CD14-positive monocyte (primary cell): ENCODE results near the gene BTG3. TPM values are rescaled to one million over a fixed set of nuclear protein-coding genes. Genes with fewer than 3 reads are reported as not detected.

Experiments used
- DNase-seq, 3 donors: peaks; one replicate each; pipeline ENCODE4 v3.0.0-alpha.2; 2011 to 2022
- H2AFZ ChIP-seq: 2 replicates; pipeline ENCODE4 v1.6.0; 2012; ENCODE audit warnings: mild to moderate bottlenecking, low read depth, low read length, inconsistent platforms; ENCODE audit not compliant: insufficient read depth, poor library complexity, severe bottlenecking
- H3K27ac ChIP-seq, 2 donors: 1 replicate in 1 of 2; 2 replicates in 1 of 2; pipeline ENCODE4 v1.5.1; 2012 to 2013; ENCODE audit warnings: low read length in 2 of 2, control low read depth in 1 of 2, inconsistent platforms in 1 of 2, low read depth in 1 of 2, mild to moderate bottlenecking in 1 of 2
- H3K27me3 ChIP-seq, 2 donors: one replicate each; pipeline versions ENCODE4 v1.6.0 to v1.6.1; 2011 to 2013; ENCODE audit warnings: low read length in 2 of 2; ENCODE audit not compliant: control insufficient read depth in 2 of 2, insufficient read depth in 2 of 2
- H3K36me3 ChIP-seq, 2 donors: replicated peaks in 1 of 2; 1 replicate in 1 of 2; 2 replicates in 1 of 2; pipeline versions ENCODE4 v1.5.1 to v1.6.1; 2012 to 2013; ENCODE audit warnings: low read length in 2 of 2, control low read depth in 1 of 2, inconsistent platforms in 1 of 2, mild to moderate bottlenecking in 1 of 2; ENCODE audit not compliant: insufficient read depth in 2 of 2, control insufficient read depth in 1 of 2
- H3K4me1 ChIP-seq, 2 donors: 1 replicate in 1 of 2; 2 replicates in 1 of 2; pipeline versions ENCODE4 v1.5.1 to v1.6.1; 2012 to 2013; ENCODE audit warnings: low read length in 2 of 2, control low read depth in 1 of 2, inconsistent platforms in 1 of 2, mild to moderate bottlenecking in 1 of 2, moderate library complexity in 1 of 2; ENCODE audit not compliant: insufficient read depth in 2 of 2, control insufficient read depth in 1 of 2
- H3K4me2 ChIP-seq: replicated peaks from 2 replicates; pipeline ENCODE3; 2012; ENCODE audit warnings: low read length, moderate library complexity, mild to moderate bottlenecking; ENCODE audit not compliant: poor library complexity, severe bottlenecking; ENCODE audit errors: extremely low read depth
- H3K4me3 ChIP-seq, 3 experiments: fragments of 200-600 bp in 1 of 3; sonication (generic) in 1 of 3; replicated peaks in 1 of 3; 1 replicate in 2 of 3; 2 replicates in 1 of 3; pipeline ENCODE4 v1.5.1; 2011 to 2013; ENCODE audit warnings: low read length in 3 of 3, mild to moderate bottlenecking in 3 of 3, control low read depth in 2 of 3, low read depth in 2 of 3, inconsistent platforms in 1 of 3, moderate library complexity in 1 of 3
- H3K79me2 ChIP-seq: 2 replicates; pipeline ENCODE4 v1.6.0; 2012; ENCODE audit warnings: mild to moderate bottlenecking, control low read depth, inconsistent platforms, low read length, moderate library complexity; ENCODE audit not compliant: insufficient read depth
- H3K9ac ChIP-seq: 2 replicates; pipeline ENCODE4 v1.6.0; 2017; ENCODE audit warnings: low read length, mild to moderate bottlenecking; ENCODE audit not compliant: insufficient read depth, poor library complexity, severe bottlenecking
- H3K9me3 ChIP-seq, 2 donors: replicated peaks in 1 of 2; 1 replicate in 1 of 2; 2 replicates in 1 of 2; pipeline versions ENCODE4 v1.5.1 to v1.6.1; 2012 to 2013; ENCODE audit warnings: low read length in 2 of 2, control low read depth in 1 of 2; ENCODE audit not compliant: control insufficient read depth in 1 of 2, insufficient read depth in 1 of 2
- H4K20me1 ChIP-seq: 2 replicates; pipeline ENCODE4 v1.6.0; 2012; ENCODE audit warnings: mild to moderate bottlenecking, low read length, control low read depth, moderate library complexity; ENCODE audit not compliant: insufficient read depth
- H3K27ac Mint-ChIP-seq, 7 donors: one replicate each; pipeline ENCODE4 v1.8.0; 2020; ENCODE audit warnings: mild to moderate bottlenecking in 7 of 7, mixed read lengths in 7 of 7, moderate library complexity in 6 of 7, inconsistent platforms in 2 of 7
- H3K27me3 Mint-ChIP-seq, 3 donors: one replicate each; pipeline ENCODE4 v1.8.0; 2021 to 2022; ENCODE audit warnings: low read depth in 3 of 3, mild to moderate bottlenecking in 3 of 3, mixed read lengths in 3 of 3, moderate library complexity in 3 of 3, inconsistent platforms in 1 of 3
- H3K36me3 Mint-ChIP-seq, 2 donors: one replicate each; pipeline ENCODE4 v1.8.0; 2020; ENCODE audit warnings: mixed read lengths in 2 of 2, inconsistent platforms in 1 of 2, mild to moderate bottlenecking in 1 of 2
- H3K4me1 Mint-ChIP-seq: one replicate; pipeline ENCODE4 v1.8.0; 2020; ENCODE audit warnings: mild to moderate bottlenecking, mixed read lengths
- H3K4me3 Mint-ChIP-seq, 2 donors: one replicate each; pipeline ENCODE4 v1.8.0; 2020; ENCODE audit warnings: mild to moderate bottlenecking in 2 of 2, mixed read lengths in 2 of 2, moderate library complexity in 1 of 2
- H3K9me3 Mint-ChIP-seq, 7 donors: one replicate each; pipeline ENCODE4 v1.8.0; 2020 to 2022; ENCODE audit warnings: mixed read lengths in 7 of 7, mild to moderate bottlenecking in 6 of 7, moderate library complexity in 6 of 7, inconsistent platforms in 2 of 7
- WGBS: methylation state at CpG from one replicate; pipeline ENCODE4 v1.1.5; 2013; ENCODE audit warnings: missing lambda C conversion rate; ENCODE audit not compliant: insufficient coverage; 5-methylcytosine and 5-hydroxymethylcytosine counted together
- intact Hi-C, 2 donors: fragments of 100-400 bp; cut with micrococcal nuclease; formaldehyde crosslinking; loops; one replicate each; pipeline versions ENCODE4 v1.15.0 to v1.15.1; 2023
- polyA plus RNA-seq, 3 donors: library from polyadenylated mRNA; depleted of rRNA in 1 of 3; unstranded in 2 of 3; stranded (reverse) in 1 of 3; fragments of 300-500 nt in 2 of 3; fragments of >200 nt in 1 of 3; fragmentation: Illumina TruSeq in 2 of 3; gene quantifications; 1 replicate in 2 of 3; 2 replicates in 1 of 3; pipeline ENCODE4 v1.2.3, GENCODE V29; 2012 to 2021
- TF ChIP-seq, protein P1 (sequence below): fragments of 200-600 bp; IDR thresholded peaks from one replicate; pipeline ENCODE4 v1.8.0; 2022; ENCODE audit warnings: antibody characterized with exemption, mild to moderate bottlenecking

Gene BTG3
- polyA plus RNA-seq, 3 donors = 1.9 to 10.4 (median 2.0) TPM

DNA sequence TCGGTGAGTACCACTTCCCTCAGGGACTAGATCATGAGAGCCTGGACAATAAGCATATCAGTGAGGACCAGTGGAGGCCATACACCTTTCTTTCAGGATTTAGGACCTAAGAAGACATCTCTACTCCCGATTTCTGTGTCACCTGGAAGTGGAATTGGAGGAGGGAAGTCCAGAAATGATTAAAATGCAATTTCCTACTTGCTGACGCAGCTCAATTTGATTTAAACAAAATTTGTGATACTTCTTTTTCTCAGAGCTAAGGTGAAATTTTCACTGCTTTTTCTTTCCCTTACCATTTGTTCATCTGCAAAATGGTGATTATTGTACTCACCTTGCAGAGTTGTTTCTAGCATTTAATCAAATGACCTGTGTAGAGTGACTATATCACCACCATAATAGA, 38.8 kb upstream of the BTG3 start:
- Histone ChIP-seq H3K27me3 (no peaks in the 10 kb centered on the region), H2AFZ (no peak overlapping the region), H3K36me3 (no peaks in the 10 kb centered on the region), H3K4me2 (no peak overlapping the region), H3K4me1 (no peaks in the 10 kb centered on the region), H3K9me3 (no peaks in the 10 kb centered on the region), H3K79me2 (no peaks in the 10 kb centered on the region), H4K20me1 (no peaks in the 10 kb centered on the region), H3K4me3 (no peak overlapping the region), H3K27ac (no peak overlapping the region), H3K9ac (no peak overlapping the region)
- Mint-ChIP-seq H3K4me3 (no peak overlapping the region), H3K27ac (no peak overlapping the region), H3K27me3 (no peaks in the 10 kb centered on the region), H3K36me3 (no peaks in the 10 kb centered on the region), H3K4me1 (no peaks in the 10 kb centered on the region), H3K9me3 (peaks cover 0 to 7% (median 2%) of the 10 kb centered on the region in 7 donors)
- no peak for DNase-seq
- intact Hi-C loops = no loop called here
- TF ChIP-seq, protein P1, sequence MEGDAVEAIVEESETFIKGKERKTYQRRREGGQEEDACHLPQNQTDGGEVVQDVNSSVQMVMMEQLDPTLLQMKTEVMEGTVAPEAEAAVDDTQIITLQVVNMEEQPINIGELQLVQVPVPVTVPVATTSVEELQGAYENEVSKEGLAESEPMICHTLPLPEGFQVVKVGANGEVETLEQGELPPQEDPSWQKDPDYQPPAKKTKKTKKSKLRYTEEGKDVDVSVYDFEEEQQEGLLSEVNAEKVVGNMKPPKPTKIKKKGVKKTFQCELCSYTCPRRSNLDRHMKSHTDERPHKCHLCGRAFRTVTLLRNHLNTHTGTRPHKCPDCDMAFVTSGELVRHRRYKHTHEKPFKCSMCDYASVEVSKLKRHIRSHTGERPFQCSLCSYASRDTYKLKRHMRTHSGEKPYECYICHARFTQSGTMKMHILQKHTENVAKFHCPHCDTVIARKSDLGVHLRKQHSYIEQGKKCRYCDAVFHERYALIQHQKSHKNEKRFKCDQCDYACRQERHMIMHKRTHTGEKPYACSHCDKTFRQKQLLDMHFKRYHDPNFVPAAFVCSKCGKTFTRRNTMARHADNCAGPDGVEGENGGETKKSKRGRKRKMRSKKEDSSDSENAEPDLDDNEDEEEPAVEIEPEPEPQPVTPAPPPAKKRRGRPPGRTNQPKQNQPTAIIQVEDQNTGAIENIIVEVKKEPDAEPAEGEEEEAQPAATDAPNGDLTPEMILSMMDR = no peak
- 100% methylated on average over 1 of the region's 3 CpGs for WGBS

DNA sequence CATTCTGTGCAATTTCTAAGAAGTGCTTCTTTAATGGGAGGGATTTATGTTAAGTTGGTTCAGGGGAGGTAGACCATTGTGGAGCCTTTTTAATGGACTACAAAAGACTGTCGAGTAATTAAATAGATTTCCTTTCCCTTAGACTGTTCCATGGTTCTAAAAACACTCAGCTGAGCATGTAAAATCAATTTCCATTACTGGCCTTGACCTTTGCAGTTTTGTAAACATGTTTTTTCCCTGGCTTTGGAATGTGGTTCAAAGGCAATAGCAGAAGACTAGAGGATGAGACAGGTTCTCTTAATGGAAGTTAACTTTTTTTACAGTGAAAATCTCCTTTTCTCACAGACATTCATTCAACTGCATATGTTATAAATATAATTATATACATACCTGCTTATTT, 37.6 kb upstream of the BTG3 start:
- Histone ChIP-seq H3K36me3 (no peaks in the 10 kb centered on the region), H4K20me1 (no peaks in the 10 kb centered on the region), H3K4me1 (no peaks in the 10 kb centered on the region), H3K9me3 (no peaks in the 10 kb centered on the region), H3K27me3 (no peaks in the 10 kb centered on the region), H3K4me3 (no peak overlapping the region), H2AFZ (no peak overlapping the region), H3K79me2 (no peaks in the 10 kb centered on the region), H3K4me2 (no peak overlapping the region), H3K27ac (no peak overlapping the region), H3K9ac (no peak overlapping the region)
- intact Hi-C loops = no loop called here
- TF ChIP-seq, protein P1 = no peak
- Mint-ChIP-seq H3K9me3 (peaks cover 0 to 7% (median 2%) of the 10 kb centered on the region in 7 donors), H3K36me3 (no peaks in the 10 kb centered on the region), H3K27me3 (no peaks in the 10 kb centered on the region), H3K27ac (no peak overlapping the region), H3K4me3 (no peak overlapping the region), H3K4me1 (no peaks in the 10 kb centered on the region)
- DNase-seq = no peak
- 100% methylated on average over 1 of the region's 1 CpG for WGBS
